IMR-90 (cell line): Measurements from ENCODE around the gene BCAP31. TPM values are rescaled to one million over a fixed set of nuclear protein-coding genes. Genes with fewer than 3 reads are reported as not detected.

Source experiments
- CHD1 ChIP-seq: IDR thresholded peaks from 2 replicates; pipeline ENCODE4 v1.6.1; 2012; ENCODE audit warnings: low read depth, low read length, improper control_type of control experiment
- NFE2L2 ChIP-seq: fragments of 150-350 bp; IDR thresholded peaks from 2 replicates; pipeline ENCODE4 v1.6.1; 2016; ENCODE audit warnings: low read depth, mild to moderate bottlenecking, low read length
- RFX5 ChIP-seq: IDR thresholded peaks from 2 replicates; pipeline ENCODE4 v1.8.0; 2012; ENCODE audit warnings: low read depth, mild to moderate bottlenecking, low read length, moderate library complexity
- polyA plus RNA-seq, 3 experiments: library from polyadenylated mRNA; depleted of rRNA; stranded (reverse); fragments of >200 nt; gene quantifications; 2 replicates each; pipeline ENCODE4 v1.2.3, GENCODE V29; 2012; ENCODE audit warnings: low replicate concordance in 1 of 3
- total RNA-seq: library from RNA; depleted of rRNA; stranded (reverse); fragments of >200 nt; gene quantifications from 2 replicates; pipeline ENCODE4 v1.2.3, GENCODE V29; 2012
- TF ChIP-seq, protein P1 (sequence below): fragments of 150-350 bp; IDR thresholded peaks from 2 replicates; pipeline ENCODE4 v1.6.1; 2017; ENCODE audit warnings: mild to moderate bottlenecking, antibody characterized with exemption, low read length, low read depth
- TF ChIP-seq, protein P2 (sequence below): fragments of 150-350 bp; IDR thresholded peaks from 2 replicates; pipeline ENCODE4 v1.6.1; 2016; ENCODE audit warnings: low read depth, mild to moderate bottlenecking, low read length, moderate library complexity, borderline replicate concordance

Gene BCAP31
- total and polyA plus RNA-seq, 2 of the 4 experiments (the other 2 are of a cell fraction) = 125 to 244 TPM

DNA sequence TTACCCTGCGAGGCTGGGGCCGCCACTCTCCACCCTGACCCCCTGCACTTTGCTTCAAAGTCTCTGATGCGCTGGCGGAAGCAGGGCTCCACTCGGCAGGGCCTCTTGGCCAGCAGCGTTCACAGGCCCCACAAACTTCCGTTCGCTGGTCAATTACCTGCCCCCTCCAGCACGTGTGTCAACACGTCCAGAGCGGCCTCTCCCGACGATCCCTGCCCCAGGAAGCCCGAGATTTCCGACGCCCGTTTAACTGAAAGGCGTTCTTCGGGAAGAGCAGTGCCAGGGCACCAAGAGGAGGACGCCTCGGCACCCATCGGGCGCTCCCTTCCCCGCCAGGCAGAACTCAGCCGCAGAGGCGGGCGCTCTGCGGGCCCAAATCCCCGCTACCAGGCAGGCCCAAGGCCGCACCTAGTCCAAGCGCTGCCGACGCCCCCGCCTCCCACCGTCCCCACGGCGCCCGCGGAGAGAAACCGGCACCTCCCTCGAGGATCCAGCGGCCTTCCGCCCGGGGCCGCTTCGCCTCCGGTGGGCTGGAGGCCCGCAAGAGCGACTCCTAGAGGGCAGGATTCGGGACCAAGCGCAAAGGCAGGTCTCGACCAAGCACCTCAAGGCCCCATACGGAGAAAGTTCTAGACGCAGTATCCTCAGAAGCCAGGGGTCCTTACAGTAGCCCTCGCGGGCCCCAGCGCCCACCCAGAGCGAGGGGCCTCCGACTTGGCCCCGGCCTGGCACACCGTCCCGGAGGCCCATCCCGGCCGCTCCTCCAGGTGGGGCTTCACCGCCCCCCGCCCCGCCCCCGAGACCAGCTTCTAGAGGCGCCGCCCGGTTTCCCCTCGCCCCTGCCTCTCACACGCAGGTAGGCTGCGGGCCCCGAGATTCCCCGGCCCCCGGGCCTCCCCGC lies 586 bp downstream of the BCAP31 start (continued):
- TF ChIP-seq, protein P1, sequence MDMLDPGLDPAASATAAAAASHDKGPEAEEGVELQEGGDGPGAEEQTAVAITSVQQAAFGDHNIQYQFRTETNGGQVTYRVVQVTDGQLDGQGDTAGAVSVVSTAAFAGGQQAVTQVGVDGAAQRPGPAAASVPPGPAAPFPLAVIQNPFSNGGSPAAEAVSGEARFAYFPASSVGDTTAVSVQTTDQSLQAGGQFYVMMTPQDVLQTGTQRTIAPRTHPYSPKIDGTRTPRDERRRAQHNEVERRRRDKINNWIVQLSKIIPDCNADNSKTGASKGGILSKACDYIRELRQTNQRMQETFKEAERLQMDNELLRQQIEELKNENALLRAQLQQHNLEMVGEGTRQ = no peak; the same call in 1 of the 2 replicates
- TF ChIP-seq NFE2L2 (no peak), RFX5 (no peak), CHD1 (no peak)
- TF ChIP-seq, protein P2, sequence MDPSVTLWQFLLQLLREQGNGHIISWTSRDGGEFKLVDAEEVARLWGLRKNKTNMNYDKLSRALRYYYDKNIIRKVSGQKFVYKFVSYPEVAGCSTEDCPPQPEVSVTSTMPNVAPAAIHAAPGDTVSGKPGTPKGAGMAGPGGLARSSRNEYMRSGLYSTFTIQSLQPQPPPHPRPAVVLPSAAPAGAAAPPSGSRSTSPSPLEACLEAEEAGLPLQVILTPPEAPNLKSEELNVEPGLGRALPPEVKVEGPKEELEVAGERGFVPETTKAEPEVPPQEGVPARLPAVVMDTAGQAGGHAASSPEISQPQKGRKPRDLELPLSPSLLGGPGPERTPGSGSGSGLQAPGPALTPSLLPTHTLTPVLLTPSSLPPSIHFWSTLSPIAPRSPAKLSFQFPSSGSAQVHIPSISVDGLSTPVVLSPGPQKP = no peak
